ENCODE data around the gene COP1.

The COP1 gene

DNA sequence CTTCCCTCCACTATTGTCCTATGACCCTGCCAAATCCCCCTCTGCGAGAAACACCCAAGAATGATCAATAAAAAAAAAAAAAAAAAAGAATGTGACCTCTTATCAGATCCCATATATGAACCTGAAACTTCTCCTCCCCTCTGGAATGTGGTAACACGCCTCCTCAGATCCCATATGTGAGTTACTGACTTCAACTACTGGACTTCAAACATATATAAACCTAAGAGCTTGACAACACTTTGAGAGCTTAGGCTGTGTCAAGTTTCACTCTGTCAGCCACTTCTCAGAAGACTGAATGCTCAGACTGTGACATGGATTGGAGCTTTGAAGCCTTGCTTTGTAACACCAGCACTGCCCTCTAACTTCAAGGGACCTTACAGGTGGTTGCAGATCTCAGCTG, 148.4 kb downstream of the COP1 start:
- Histone ChIP-seq H3K36me3 (ENCODE audit: control insufficient read depth, insufficient read depth, low read length) (no peaks in the 10 kb centered on the region), H3K9ac (ENCODE audit: low read depth, low read length) (no peak overlapping the region), H3K9me3 (ENCODE audit: control insufficient read depth, insufficient read depth, low read length) (no peaks in the 10 kb centered on the region), H3K4me3 (ENCODE audit: low read depth, low read length) (no peak overlapping the region), H3K4me1 (ENCODE audit: control insufficient read depth, insufficient read depth, low read length) (no peaks in the 10 kb centered on the region), H3K27me3 (ENCODE audit: control insufficient read depth, insufficient read depth, low read length) (no peaks in the 10 kb centered on the region)

DNA sequence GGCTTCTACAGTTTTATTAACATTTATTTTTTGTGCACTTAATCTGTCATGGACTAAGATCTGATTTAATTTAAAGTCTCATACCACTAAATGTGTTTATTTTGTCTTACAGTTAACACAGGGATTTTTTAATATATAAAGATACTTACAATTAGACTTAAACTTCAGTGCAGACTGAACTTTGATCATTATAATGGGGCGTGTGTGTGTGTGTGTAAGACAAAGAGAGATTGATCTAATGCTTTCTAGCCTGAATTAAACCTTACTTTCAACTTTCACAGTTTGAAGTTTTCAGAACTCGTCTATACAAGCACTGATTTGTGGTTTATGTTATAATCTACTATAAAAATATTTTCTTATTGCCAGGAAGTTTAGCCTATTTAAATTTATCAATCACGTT, 150.8 kb downstream of the COP1 start:
- no peak overlapping the region for H3K4me3 ChIP-seq (ENCODE audit: low read depth, low read length)
- no peaks in the 10 kb centered on the region for H3K36me3 ChIP-seq (ENCODE audit: control insufficient read depth, insufficient read depth, low read length)
- no peaks in the 10 kb centered on the region for H3K27me3 ChIP-seq (ENCODE audit: control insufficient read depth, insufficient read depth, low read length)
- no peak overlapping the region for H3K9ac ChIP-seq (ENCODE audit: low read depth, low read length)
- no peaks in the 10 kb centered on the region for H3K4me1 ChIP-seq (ENCODE audit: control insufficient read depth, insufficient read depth, low read length)
- H3K9me3 ChIP-seq (ENCODE audit: control insufficient read depth, insufficient read depth, low read length) = no peaks in the 10 kb centered on the region

DNA sequence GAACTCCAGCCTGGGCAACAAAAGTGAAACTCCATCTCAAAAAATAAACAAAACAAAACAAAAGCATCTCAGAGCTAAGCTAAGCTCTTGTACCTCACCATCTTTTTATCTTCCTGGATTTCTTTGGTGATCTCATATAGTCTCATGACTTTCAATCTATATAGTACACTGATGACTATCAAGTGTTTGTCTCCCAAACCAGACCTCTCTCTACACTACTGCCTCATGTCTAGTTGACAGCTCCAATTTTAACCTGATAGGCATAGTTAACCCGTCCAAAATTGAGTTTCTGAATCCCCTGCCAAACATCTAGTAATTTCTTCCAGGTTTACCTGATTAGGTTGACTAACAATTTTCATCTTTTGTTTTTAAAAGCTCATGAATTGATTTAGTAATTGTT, 151.7 kb downstream of the COP1 start:
- H3K9me3 ChIP-seq (ENCODE audit: control insufficient read depth, insufficient read depth, low read length) = no peaks in the 10 kb centered on the region
- no peak overlapping the region for H3K4me3 ChIP-seq (ENCODE audit: low read depth, low read length)
- no peaks in the 10 kb centered on the region for H3K27me3 ChIP-seq (ENCODE audit: control insufficient read depth, insufficient read depth, low read length)
- no peaks in the 10 kb centered on the region for H3K4me1 ChIP-seq (ENCODE audit: control insufficient read depth, insufficient read depth, low read length)
- no peak overlapping the region for H3K9ac ChIP-seq (ENCODE audit: low read depth, low read length)
- H3K36me3 ChIP-seq (ENCODE audit: control insufficient read depth, insufficient read depth, low read length) = no peaks in the 10 kb centered on the region

DNA sequence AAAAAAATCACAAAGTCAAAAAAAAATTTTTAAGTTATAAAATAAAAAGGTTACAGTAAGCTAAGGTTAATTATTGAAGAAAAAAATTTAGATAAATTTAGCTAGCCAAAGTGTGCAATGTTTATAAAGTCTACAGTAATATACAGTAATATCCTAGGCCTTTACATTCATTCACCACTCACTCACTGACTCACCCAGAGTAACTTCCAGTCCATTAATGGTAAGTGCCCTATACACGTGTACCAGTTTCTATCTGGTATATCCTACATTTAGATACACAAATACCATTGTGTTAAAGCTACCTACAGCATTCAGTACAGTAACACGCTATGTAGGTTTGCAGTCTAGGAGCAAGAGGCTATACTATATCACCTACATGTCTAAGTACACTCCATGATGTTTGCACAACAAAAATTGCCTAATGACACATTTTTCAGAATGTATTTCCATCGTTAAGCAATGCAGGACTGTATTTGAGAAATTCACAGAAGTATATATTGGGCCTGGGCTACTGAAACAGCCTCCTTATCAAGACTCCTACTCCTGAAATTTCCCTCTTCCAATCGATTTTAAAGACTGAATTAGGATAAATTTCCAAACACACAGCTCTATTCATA, 155.1 kb downstream of the COP1 start:
- Histone ChIP-seq H3K27me3 (ENCODE audit: control insufficient read depth, insufficient read depth, low read length) (no peaks in the 10 kb centered on the region), H3K4me3 (ENCODE audit: low read depth, low read length) (no peak overlapping the region), H3K9me3 (ENCODE audit: control insufficient read depth, insufficient read depth, low read length) (no peaks in the 10 kb centered on the region), H3K4me1 (ENCODE audit: control insufficient read depth, insufficient read depth, low read length) (no peaks in the 10 kb centered on the region), H3K9ac (ENCODE audit: low read depth, low read length) (no peak overlapping the region), H3K36me3 (ENCODE audit: control insufficient read depth, insufficient read depth, low read length) (no peaks in the 10 kb centered on the region)

DNA sequence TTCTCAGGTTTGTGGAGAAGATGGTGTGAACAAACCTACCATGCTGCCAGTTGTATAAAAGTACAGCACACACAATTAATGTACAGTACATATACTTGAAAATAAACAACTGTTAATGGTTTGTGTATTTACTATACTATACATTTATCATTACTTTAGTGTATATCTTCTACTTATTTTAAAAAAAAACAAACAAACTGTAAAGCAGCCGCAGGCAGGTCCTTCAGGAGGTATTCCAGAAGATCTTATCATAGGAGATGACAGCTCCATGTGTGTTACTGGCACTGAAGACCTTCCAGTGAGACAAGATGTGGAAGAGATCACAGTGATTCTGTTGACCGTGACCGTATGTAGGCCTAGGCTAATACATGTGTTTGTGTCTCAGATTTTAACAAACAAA, 155.7 kb downstream of the COP1 start:
- Histone ChIP-seq H3K9ac (ENCODE audit: low read depth, low read length) (no peak overlapping the region), H3K27me3 (ENCODE audit: control insufficient read depth, insufficient read depth, low read length) (no peaks in the 10 kb centered on the region), H3K4me1 (ENCODE audit: control insufficient read depth, insufficient read depth, low read length) (no peaks in the 10 kb centered on the region), H3K4me3 (ENCODE audit: low read depth, low read length) (no peak overlapping the region), H3K9me3 (ENCODE audit: control insufficient read depth, insufficient read depth, low read length) (no peaks in the 10 kb centered on the region), H3K36me3 (ENCODE audit: control insufficient read depth, insufficient read depth, low read length) (no peaks in the 10 kb centered on the region)

DNA sequence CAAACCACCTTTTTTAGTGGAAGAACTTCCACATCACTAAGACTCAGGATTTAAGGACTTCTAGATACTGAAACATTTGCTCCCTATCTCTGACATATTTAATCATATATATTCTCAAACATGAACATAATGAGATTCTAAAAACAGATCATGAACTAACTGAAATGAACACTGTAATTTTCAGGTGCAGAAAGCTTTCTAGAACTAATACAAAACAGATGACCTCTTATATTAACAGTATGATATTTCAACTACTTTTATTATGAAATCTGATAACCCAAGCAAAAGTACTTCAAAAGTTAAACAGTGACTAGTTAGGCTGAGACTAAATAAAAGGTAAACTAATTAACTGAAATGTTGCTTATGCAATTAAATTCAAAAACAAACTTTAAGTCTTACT, 157.5 kb downstream of the COP1 start:
- Histone ChIP-seq H3K4me3 (ENCODE audit: low read depth, low read length) (no peak overlapping the region), H3K4me1 (ENCODE audit: control insufficient read depth, insufficient read depth, low read length) (no peaks in the 10 kb centered on the region), H3K9ac (ENCODE audit: low read depth, low read length) (no peak overlapping the region), H3K36me3 (ENCODE audit: control insufficient read depth, insufficient read depth, low read length) (no peaks in the 10 kb centered on the region), H3K27me3 (ENCODE audit: control insufficient read depth, insufficient read depth, low read length) (no peaks in the 10 kb centered on the region), H3K9me3 (ENCODE audit: control insufficient read depth, insufficient read depth, low read length) (no peaks in the 10 kb centered on the region)

DNA sequence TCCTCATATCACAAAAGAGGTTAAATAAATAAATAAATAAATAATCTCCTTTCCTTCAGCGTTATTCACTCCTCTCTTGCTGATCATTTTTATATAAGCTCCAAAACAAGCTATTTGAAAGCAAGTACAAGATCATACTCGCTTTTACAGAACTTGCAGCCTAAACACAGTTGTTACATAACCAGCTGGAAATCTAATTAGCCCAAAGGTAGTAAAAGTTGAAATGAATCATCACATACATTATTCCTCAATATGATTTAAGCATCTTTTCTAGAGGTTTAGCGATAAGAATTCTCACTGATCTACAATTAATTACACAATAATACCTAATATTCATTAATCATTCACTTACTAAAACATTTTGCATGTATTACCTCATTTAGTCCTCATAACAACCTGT, 160.2 kb downstream of the COP1 start:
- Histone ChIP-seq H3K9me3 (ENCODE audit: control insufficient read depth, insufficient read depth, low read length) (no peaks in the 10 kb centered on the region), H3K4me1 (ENCODE audit: control insufficient read depth, insufficient read depth, low read length) (no peaks in the 10 kb centered on the region), H3K9ac (ENCODE audit: low read depth, low read length) (no peak overlapping the region), H3K27me3 (ENCODE audit: control insufficient read depth, insufficient read depth, low read length) (no peaks in the 10 kb centered on the region), H3K4me3 (ENCODE audit: low read depth, low read length) (no peak overlapping the region), H3K36me3 (ENCODE audit: control insufficient read depth, insufficient read depth, low read length) (no peaks in the 10 kb centered on the region)

DNA sequence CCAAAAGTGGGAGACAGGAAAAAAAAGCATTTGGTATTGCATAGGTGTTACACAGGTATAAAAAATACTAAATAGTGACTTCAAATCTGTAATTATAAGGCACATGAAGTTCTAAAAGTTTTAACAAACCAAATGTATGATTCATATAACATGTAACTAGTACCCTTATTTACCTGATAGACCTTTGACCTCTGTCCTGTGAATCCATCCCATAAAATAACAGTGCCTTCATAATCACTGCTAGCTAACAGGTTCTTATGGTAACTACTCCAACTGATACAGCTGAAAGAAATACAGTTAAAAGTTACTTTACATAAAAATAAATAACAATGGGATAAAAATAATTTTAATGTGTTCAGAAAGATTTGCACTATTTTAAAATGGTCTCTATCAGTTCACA, 163.5 kb downstream of the COP1 start:
- no peaks in the 10 kb centered on the region for H3K4me1 ChIP-seq (ENCODE audit: control insufficient read depth, insufficient read depth, low read length)
- H3K36me3 ChIP-seq (ENCODE audit: control insufficient read depth, insufficient read depth, low read length) = no peaks in the 10 kb centered on the region
- H3K9me3 ChIP-seq (ENCODE audit: control insufficient read depth, insufficient read depth, low read length) = no peaks in the 10 kb centered on the region
- no peaks in the 10 kb centered on the region for H3K27me3 ChIP-seq (ENCODE audit: control insufficient read depth, insufficient read depth, low read length)
- H3K9ac ChIP-seq (ENCODE audit: low read depth, low read length) = no peak overlapping the region
- no peak overlapping the region for H3K4me3 ChIP-seq (ENCODE audit: low read depth, low read length)

DNA sequence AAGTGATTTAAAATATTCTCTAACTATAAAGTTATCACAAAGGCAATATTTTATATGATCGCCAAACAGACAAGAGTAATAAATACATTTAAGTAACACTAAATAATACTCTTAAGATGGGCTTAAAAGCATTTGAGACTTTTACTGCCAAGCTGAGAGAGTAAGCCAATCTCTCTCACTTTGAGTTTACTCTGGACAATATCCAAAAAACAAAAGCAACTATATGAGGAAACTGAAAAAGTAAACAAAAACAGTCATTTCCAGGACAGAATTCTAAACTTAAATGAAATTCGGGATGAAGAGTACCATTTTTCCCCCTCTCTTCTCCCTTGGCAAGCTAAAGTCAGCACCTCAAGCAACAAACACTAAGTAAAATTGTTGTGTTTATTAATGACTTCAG, 173.2 kb downstream of the COP1 start:
- Histone ChIP-seq H3K9me3 (ENCODE audit: control insufficient read depth, insufficient read depth, low read length) (no peaks in the 10 kb centered on the region), H3K4me3 (ENCODE audit: low read depth, low read length) (no peak overlapping the region), H3K4me1 (ENCODE audit: control insufficient read depth, insufficient read depth, low read length) (peaks cover 5% of the 10 kb centered on the region), H3K27me3 (ENCODE audit: control insufficient read depth, insufficient read depth, low read length) (no peaks in the 10 kb centered on the region), H3K9ac (ENCODE audit: low read depth, low read length) (no peak overlapping the region), H3K36me3 (ENCODE audit: control insufficient read depth, insufficient read depth, low read length) (no peaks in the 10 kb centered on the region)

DNA sequence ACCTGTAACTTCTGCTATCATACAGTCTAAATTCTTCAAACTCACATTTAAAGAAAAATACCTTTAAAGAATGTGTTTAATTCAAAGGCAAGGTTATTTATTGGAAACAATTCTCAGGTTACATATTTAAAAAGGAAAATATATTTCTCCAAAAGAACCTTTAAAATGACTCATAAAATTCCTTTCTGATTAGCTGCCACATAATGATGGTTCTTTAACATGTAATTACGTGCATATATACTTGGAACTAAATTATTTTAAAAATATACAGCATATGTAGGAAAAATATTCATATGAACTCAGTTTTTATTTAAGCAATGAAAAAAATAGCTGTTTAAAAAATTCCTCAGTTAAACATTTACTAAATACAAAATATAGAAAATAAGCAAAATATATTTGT, 173.6 kb downstream of the COP1 start:
- Histone ChIP-seq H3K4me3 (ENCODE audit: low read depth, low read length) (no peak overlapping the region), H3K4me1 (ENCODE audit: control insufficient read depth, insufficient read depth, low read length) (peaks cover 5% of the 10 kb centered on the region), H3K9me3 (ENCODE audit: control insufficient read depth, insufficient read depth, low read length) (no peaks in the 10 kb centered on the region), H3K27me3 (ENCODE audit: control insufficient read depth, insufficient read depth, low read length) (no peaks in the 10 kb centered on the region), H3K9ac (ENCODE audit: low read depth, low read length) (no peak overlapping the region), H3K36me3 (ENCODE audit: control insufficient read depth, insufficient read depth, low read length) (no peaks in the 10 kb centered on the region)

DNA sequence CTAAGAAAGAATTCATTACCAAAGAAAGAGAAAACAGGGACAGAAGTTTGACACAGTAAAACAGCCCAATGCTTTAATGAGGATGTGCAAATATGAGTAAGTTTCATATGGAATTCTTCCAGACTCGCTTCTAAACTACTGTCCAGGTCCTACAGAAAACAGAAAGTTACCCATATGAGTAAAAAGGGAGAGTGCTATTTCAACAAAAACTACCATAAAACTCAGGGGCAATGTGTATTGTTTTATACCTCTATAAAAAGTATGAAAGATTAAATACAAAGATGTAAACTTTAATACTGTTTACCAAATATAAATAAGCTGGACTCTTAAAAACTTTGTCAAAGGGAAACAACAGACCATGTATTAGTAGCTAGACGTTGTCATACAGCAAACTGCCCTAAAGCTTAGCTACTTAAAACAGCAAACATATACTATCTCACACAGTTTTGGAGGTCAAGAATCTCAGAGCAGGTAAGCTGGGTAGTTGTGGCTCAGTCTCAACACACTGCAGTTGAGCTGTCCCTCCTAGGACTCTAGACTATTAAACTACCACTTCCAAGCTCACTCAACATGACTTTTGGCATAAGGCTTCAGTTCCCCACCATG, 174.9 kb downstream of the COP1 start:
- Histone ChIP-seq H3K4me3 (ENCODE audit: low read depth, low read length) (no peak overlapping the region), H3K9ac (ENCODE audit: low read depth, low read length) (no peak overlapping the region), H3K4me1 (ENCODE audit: control insufficient read depth, insufficient read depth, low read length) (no peaks in the 10 kb centered on the region), H3K9me3 (ENCODE audit: control insufficient read depth, insufficient read depth, low read length) (no peaks in the 10 kb centered on the region), H3K27me3 (ENCODE audit: control insufficient read depth, insufficient read depth, low read length) (no peaks in the 10 kb centered on the region), H3K36me3 (ENCODE audit: control insufficient read depth, insufficient read depth, low read length) (no peaks in the 10 kb centered on the region)

DNA sequence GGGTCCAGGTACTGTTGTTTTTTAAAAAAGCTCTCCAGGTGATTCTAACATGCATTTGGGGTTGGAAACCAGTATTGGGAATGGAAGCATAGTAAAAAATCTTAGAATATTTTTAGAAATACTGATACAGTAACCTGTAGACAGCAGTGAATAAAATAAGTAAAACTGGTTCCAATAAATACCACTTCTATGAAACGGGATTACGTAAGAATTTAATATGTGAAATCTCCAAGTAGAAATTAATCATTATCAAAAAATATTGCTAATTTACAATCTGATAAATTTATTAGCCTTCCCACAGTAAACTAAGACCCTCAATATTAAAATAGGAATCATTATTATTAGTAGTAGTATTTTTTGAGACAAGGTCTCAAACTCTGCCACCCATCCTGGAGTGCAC, 177.5 kb downstream of the COP1 start:
- Histone ChIP-seq H3K9ac (ENCODE audit: low read depth, low read length) (no peak overlapping the region), H3K27me3 (ENCODE audit: control insufficient read depth, insufficient read depth, low read length) (no peaks in the 10 kb centered on the region), H3K4me3 (ENCODE audit: low read depth, low read length) (no peak overlapping the region), H3K9me3 (ENCODE audit: control insufficient read depth, insufficient read depth, low read length) (no peaks in the 10 kb centered on the region), H3K36me3 (ENCODE audit: control insufficient read depth, insufficient read depth, low read length) (no peaks in the 10 kb centered on the region), H3K4me1 (ENCODE audit: control insufficient read depth, insufficient read depth, low read length) (no peaks in the 10 kb centered on the region)

Data from iPS-15b (cell line).